CD4-positive, alpha-beta T cell treated with Interleukin-12 subunit alpha and Interleukin-12 subunit beta, for 1 hour (primary cell): ENCODE data around the gene HLA-G.

Experiments used
- DNase-seq: peaks from one replicate; pipeline ENCODE4 v3.0.0-alpha.2; 2020

The HLA-G gene

GRCh38 chr6:29818892-29819291 lies 8.7 kb upstream of the HLA-G start:
- no peak for DNase-seq

- DNase-seq: no peak
These were observed 3.5 kb upstream of the HLA-G start for GRCh38 chr6:29824144-29824543.

GRCh38 chr6:29825848-29826247 lies 1.8 kb upstream of the HLA-G start:
- no peak for DNase-seq

GRCh38 chr6:29826271-29826670 lies 1.4 kb upstream of the HLA-G start:
- no peak for DNase-seq

GRCh38 chr6:29828471-29828797 lies 809 bp downstream of the HLA-G start:
- peak; percentile 47 for DNase-seq

- no peak for DNase-seq
These were observed 2.1 kb downstream of the HLA-G start for GRCh38 chr6:29829766-29830165.

GRCh38 chr6:29830409-29830808 lies 2.8 kb downstream of the HLA-G start:
- no peak for DNase-seq

- DNase-seq: no peak
These were observed 4.2 kb downstream of the HLA-G start for GRCh38 chr6:29831776-29832175.

- DNase-seq: peak; percentile 57
These were observed 7.2 kb downstream of the HLA-G start for GRCh38 chr6:29834564-29835436.

GRCh38 chr6:29839917-29840316 lies 12.3 kb downstream of the HLA-G start:
- DNase-seq: no peak

- no peak for DNase-seq
These were observed 13.4 kb downstream of the HLA-G start for GRCh38 chr6:29841030-29841429.

- DNase-seq: no peak
These were observed 17.9 kb downstream of the HLA-G start for GRCh38 chr6:29845405-29846006.

GRCh38 chr6:29847871-29848630 lies 20.4 kb downstream of the HLA-G start:
- peak; percentile 86 for DNase-seq

GRCh38 chr6:29850011-29850553 lies 22.5 kb downstream of the HLA-G start:
- DNase-seq: no peak

GRCh38 chr6:29851190-29851589 lies 23.6 kb downstream of the HLA-G start:
- DNase-seq: no peak

GRCh38 chr6:29853245-29853644 lies 25.6 kb downstream of the HLA-G start:
- no peak for DNase-seq

GRCh38 chr6:29858006-29858405 lies 30.4 kb downstream of the HLA-G start:
- DNase-seq: no peak

GRCh38 chr6:29861521-29862255 lies 34.1 kb downstream of the HLA-G start:
- DNase-seq: no peak

- DNase-seq: no peak
These were observed 36.6 kb downstream of the HLA-G start for GRCh38 chr6:29864037-29864810.

- DNase-seq: no peak
These were observed 38.0 kb downstream of the HLA-G start for GRCh38 chr6:29865631-29866030.

- no peak for DNase-seq
These were observed 42.5 kb downstream of the HLA-G start for GRCh38 chr6:29870104-29870503.

- DNase-seq: no peak
These were observed 45.2 kb downstream of the HLA-G start for GRCh38 chr6:29872791-29873190.
